Forelimb muscle (tissue), 1 donor: ENCODE results near the gene DRG2. TPM values are rescaled to one million over a fixed set of nuclear protein-coding genes. Genes with fewer than 3 reads are reported as not detected.

Source experiments
- DNase-seq: peaks from one replicate; pipeline ENCODE4 v3.0.0-alpha.2; 2013; ENCODE audit warnings: low read depth
- polyA plus RNA-seq: library from polyadenylated mRNA; unstranded; fragments of 120-200 nt; gene quantifications from one replicate; pipeline ENCODE4 v1.2.1, GENCODE V29; 2013; ENCODE audit not compliant: insufficient read length

DRG2 gene
- polyA plus RNA-seq, 1 donor: 24.9 TPM

- no peak for DNase-seq
Observed at GRCh38 chr17:18117533-18117932, 29.8 kb downstream of the DRG2 start.

GRCh38 chr17:18117982-18118975, 30.5 kb downstream of the DRG2 start:
- no peak for DNase-seq

- DNase-seq: no peak
Observed at GRCh38 chr17:18119166-18119745, 31.5 kb downstream of the DRG2 start.

GRCh38 chr17:18119938-18120337, 32.2 kb downstream of the DRG2 start:
- DNase-seq: no peak

GRCh38 chr17:18120461-18121017, 32.8 kb downstream of the DRG2 start:
- no peak for DNase-seq

GRCh38 chr17:18121144-18121910, 33.6 kb downstream of the DRG2 start:
- no peak for DNase-seq

- no peak for DNase-seq
Observed at GRCh38 chr17:18122990-18123753, 35.4 kb downstream of the DRG2 start.

GRCh38 chr17:18124345-18125126, 36.8 kb downstream of the DRG2 start:
- DNase-seq: no peak

GRCh38 chr17:18129041-18129502, 41.3 kb downstream of the DRG2 start:
- no peak for DNase-seq

GRCh38 chr17:18132711-18133110, 45.0 kb downstream of the DRG2 start:
- no peak for DNase-seq

- DNase-seq: no peak
Observed at GRCh38 chr17:18136357-18136756, 48.6 kb downstream of the DRG2 start.

GRCh38 chr17:18138065-18138749, 50.5 kb downstream of the DRG2 start:
- DNase-seq: no peak

- no peak for DNase-seq
Observed at GRCh38 chr17:18139092-18139491, 51.3 kb downstream of the DRG2 start.

- no peak for DNase-seq
Observed at GRCh38 chr17:18139498-18139897, 51.8 kb downstream of the DRG2 start.

GRCh38 chr17:18139949-18140348, 52.2 kb downstream of the DRG2 start:
- DNase-seq: no peak

GRCh38 chr17:18140648-18141047, 52.9 kb downstream of the DRG2 start:
- no peak for DNase-seq

GRCh38 chr17:18141210-18141803, 53.6 kb downstream of the DRG2 start:
- peak; percentile 38 for DNase-seq

- DNase-seq: no peak
Observed at GRCh38 chr17:18142417-18142816, 54.7 kb downstream of the DRG2 start.
